Measurements from ENCODE around the gene AKR1D1.

DNA sequence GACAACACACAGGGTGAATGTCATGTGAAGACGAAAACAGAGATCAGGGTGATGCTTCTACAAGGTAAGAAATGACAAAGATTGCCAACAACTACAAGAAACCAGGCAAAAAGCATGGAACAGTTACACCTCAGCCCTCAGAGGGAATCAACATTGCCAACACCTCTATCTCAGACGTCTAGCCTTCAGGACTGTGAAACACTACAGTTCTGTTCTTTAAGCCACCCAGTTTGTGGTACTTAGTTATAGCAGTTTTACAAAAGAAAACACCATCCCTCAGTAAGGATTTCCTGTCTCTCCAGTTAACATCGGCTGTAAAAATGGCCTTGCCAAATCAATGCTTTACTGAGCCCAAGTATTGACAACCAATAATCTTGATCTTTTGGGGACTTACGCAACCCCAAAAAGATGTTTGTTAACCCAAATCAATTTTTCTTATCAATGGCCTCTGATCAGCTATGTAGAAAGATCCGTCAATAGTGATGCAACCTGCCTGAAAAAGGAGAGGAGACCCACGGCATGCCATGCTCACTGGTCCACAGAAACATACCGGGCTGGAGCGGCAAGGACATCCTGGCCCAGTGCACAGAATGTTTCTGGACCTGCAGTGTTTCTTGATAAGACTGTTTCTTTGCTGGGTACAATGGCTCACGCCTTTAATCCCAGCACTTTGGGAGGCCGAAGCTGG lies 44.0 kb downstream of the AKR1D1 start:
- TF ChIP-seq POLR2A (IDR thresholded peaks at IDR 0.05; ENCODE audit: low read depth, low read length) (no peak), TAF1 (IDR thresholded peaks at IDR 0.05; ENCODE audit: borderline replicate concordance, low read depth, low read length) (no peak)

Measured in GM12892 (cell line).